OCI-LY1 (cell line): ENCODE measurements around the gene FGF22.

Experiments
- EZH2 ChIP-seq: fragments of 200-600 bp; sonication (generic), shearing (Covaris generic); IDR thresholded peaks from 2 replicates; pipeline ENCODE4 v1.8.0; 2017; ENCODE audit warnings: borderline replicate concordance, mixed run types, mild to moderate bottlenecking, antibody characterized with exemption, low read length, moderate library complexity, mixed read lengths
- TF ChIP-seq, protein P1 (sequence below): fragments of 200-600 bp; sonication (generic), shearing (Covaris generic); IDR thresholded peaks from 2 replicates; pipeline ENCODE4 v1.5.1; 2017; ENCODE audit warnings: mild to moderate bottlenecking, antibody characterized with exemption, low read length, moderate library complexity, mixed read lengths

DNA sequence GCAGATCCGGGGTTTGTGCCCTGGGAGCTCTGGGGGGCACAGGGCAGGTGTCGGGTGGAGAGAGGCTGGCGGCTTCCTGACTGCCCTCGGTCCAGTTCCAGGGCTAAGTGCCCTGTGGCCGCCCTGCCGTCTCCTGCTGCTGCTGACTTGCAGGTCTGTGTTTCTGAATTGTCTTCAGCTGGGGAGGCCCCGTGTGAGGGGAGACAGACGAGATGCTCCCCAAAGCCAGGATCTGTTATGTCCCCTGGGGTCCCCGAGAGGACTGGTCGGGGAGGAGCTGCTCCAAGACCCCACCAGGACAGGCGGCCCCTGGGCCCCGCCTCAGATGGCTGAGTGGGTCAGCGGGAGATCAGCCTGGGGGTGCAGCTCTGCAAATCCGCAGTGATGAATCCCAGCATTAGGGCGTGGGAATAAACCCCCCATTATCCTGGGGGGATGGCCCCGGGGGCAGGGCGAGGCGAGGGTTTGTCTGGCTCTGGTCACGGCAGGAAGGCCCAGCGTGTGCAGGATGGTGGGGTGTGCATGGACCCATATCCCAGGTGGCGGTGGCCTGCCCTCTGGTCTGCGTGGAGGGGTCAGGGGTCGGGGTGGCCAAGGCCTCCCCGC lies 45.3 kb upstream of the FGF22 start:
- TF ChIP-seq, protein P1, sequence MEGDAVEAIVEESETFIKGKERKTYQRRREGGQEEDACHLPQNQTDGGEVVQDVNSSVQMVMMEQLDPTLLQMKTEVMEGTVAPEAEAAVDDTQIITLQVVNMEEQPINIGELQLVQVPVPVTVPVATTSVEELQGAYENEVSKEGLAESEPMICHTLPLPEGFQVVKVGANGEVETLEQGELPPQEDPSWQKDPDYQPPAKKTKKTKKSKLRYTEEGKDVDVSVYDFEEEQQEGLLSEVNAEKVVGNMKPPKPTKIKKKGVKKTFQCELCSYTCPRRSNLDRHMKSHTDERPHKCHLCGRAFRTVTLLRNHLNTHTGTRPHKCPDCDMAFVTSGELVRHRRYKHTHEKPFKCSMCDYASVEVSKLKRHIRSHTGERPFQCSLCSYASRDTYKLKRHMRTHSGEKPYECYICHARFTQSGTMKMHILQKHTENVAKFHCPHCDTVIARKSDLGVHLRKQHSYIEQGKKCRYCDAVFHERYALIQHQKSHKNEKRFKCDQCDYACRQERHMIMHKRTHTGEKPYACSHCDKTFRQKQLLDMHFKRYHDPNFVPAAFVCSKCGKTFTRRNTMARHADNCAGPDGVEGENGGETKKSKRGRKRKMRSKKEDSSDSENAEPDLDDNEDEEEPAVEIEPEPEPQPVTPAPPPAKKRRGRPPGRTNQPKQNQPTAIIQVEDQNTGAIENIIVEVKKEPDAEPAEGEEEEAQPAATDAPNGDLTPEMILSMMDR = no peak
- no peak for TF ChIP-seq EZH2
